KOPT-K1 (cell line): ENCODE data around the gene LPCAT1.
"Not testable (repeated sequence)": the region's sequence is repeated elsewhere in the genome, so short reads cannot be mapped to it uniquely, and the experiment has no call there.

Experiments
- H3K27ac ChIP-seq: fragments of 200-600 bp; sonication (generic); 2 replicates; pipeline ENCODE4 v1.5.1; 2016; ENCODE audit warnings: antibody characterized with exemption, mild to moderate bottlenecking, low read depth, low read length; ENCODE audit not compliant: poor library complexity, severe bottlenecking
- H3K36me3 ChIP-seq: fragments of 200-600 bp; sonication (generic); 2 replicates; pipeline ENCODE4 v1.5.1; 2017; ENCODE audit warnings: antibody characterized with exemption, mild to moderate bottlenecking, low read length, moderate library complexity; ENCODE audit not compliant: insufficient read depth
- H3K9me3 ChIP-seq: fragments of 200-600 bp; sonication (generic); 2 replicates; pipeline ENCODE4 v1.5.1; 2017; ENCODE audit warnings: antibody characterized with exemption, low read length, mild to moderate bottlenecking; ENCODE audit not compliant: insufficient read depth, poor library complexity, severe bottlenecking

Gene LPCAT1

DNA sequence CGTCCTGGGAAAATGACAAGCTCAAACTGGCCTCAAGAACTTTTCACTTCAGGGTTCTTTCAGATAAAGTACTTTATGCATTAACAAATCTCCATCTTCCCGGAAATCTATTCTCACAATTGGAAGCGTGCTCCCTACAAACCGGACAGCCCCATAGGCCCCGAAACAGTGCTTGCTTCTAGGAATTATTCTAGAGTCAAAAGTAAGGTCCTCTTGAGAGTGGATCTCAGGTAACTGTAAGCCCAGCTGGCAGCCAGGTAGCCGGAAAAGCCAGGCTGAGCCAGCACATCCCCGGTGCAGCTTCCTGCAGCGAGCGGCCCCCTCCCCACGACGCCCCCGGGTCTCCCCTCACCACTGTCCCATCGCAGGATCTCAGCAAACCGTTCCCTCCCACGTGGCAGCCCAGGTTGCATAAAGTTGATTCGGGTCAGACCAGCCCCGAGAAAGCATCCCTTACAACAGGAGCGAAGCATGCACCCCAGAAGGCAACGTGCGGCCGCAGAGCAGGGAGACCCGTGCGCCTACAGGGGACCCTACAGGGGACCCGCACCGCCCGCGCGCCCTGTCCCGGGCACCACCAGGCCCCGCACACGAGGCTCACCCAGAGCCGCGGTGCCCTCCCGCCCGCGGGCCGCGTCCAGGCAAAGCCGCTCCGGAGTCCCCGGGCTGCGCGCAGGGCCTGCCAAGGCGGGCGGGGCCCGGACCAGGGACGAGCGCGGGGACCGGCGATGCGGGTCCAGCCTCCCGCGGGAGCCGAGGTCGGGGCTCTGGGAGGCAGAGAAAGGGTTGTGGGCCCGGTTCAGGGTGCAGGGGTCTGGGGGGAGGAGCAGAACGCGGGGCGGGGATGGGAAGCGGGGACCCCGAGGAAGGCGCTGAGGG lies 920 bp downstream of the LPCAT1 start:
- Histone ChIP-seq H3K9me3 (no peaks in the 10 kb centered on the region), H3K27ac (peak overlapping the region; percentile 79), H3K36me3 (peaks cover 36% of the 10 kb centered on the region)

DNA sequence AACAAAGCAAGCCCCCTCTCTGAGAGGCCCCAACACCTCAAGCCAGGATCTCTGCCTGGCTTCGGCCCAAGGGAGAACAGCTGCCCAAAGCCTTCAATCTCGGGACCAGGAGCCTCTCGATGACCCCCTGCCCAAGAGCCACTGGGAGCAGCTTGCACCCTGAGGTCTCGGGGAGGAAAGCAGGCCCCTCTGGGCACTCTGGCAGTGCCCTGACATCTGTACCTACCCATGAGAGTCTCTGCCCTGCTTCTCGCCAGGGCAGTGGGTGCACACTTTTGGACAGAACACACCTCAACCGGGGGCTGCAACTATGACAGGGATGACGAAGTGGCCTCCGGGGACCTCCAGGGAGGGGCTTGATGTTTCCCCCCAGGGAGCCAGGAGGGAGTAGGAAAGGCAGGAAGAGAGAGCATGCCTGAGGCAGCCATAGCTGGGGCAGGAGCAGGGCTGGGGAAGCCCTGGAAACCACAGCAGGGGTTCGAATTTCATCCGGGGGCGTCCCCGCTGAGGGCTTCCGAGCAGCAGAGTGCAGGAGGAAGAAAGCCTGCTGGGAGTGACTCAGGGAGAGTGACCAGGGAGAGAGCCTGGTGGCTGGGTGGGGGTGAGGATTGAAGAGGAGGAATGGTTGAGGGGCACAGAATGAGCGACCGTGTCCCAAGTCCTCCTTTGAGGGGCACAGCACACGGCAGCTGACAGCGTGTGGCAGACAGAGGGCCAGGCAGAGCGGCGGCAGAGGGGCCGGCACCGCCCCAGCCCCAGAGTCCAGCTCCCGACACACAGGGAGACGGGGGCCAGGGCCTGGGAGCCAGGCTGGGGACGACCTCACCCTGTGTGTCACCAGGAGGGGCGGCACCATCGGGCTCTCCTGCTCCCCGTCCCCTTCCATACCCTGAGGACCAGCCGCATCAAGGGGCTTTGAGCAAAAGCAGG lies 1.8 kb downstream of the LPCAT1 start:
- no peak overlapping the region for H3K27ac ChIP-seq
- no peaks in the 10 kb centered on the region for H3K9me3 ChIP-seq
- H3K36me3 ChIP-seq, result peaks cover 45% of the 10 kb centered on the region

DNA sequence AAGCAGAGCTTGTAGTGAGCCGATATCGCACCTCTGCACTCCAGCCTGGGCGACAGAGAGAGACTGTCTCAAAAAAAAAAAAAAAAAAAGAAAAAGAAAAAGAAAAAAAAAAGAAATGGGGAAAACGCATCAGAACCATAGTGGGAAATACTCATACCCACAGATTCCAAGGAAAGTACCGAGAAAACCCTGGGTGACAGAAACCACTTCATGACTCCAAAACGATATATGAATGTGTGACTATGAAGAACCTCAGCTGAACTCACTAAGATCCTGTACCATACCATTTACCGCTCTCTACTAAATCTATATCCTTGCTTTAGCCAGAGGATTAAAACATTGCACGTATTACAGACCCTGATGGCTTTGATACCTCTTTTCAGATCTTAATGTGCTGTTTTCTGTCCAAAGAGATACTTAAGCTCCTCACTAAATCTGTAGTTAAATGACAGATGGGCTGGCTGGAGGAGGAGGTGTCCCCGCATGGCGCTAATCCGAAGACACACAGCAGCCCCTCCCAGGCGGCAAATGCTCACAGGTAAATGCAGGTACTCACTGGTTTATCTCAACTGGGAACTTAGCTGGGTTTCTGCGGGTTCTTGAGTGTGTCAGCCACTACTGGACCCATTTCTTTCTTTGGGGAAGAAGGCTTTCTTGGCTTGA lies 2.8 kb downstream of the LPCAT1 start:
- Histone ChIP-seq H3K9me3 (no peaks in the 10 kb centered on the region), H3K27ac (no peak overlapping the region), H3K36me3 (peaks cover 49% of the 10 kb centered on the region)

DNA sequence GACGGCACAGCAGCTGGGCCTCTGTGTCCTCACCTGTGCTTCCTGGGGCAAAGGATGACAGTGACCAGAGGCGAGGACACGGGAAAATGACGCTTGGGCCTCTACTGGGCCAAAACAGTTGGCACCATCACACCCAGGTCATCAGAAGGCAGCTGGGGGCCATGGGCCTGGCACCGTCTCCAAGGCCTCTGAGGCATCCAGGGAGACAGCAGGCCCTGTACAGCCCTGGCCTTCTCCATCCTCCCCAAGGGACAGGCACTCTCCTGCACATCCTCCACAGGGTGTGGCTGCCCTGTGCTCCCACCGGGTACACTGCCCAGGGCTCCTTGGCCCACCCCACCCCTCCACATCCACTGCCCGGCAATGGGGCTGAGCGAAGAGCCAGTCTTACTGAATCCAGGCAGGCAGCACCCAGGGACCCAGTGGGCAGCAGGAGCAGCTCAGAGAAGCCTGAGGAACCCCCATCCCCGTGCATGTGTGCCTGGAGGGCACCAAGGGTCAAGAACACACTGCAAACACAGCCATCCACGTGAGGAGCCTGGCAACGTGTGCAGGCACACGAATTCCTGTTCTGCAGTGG lies 4.0 kb downstream of the LPCAT1 start:
- no peak overlapping the region for H3K27ac ChIP-seq
- peaks cover 53% of the 10 kb centered on the region for H3K36me3 ChIP-seq
- H3K9me3 ChIP-seq, result no peaks in the 10 kb centered on the region

DNA sequence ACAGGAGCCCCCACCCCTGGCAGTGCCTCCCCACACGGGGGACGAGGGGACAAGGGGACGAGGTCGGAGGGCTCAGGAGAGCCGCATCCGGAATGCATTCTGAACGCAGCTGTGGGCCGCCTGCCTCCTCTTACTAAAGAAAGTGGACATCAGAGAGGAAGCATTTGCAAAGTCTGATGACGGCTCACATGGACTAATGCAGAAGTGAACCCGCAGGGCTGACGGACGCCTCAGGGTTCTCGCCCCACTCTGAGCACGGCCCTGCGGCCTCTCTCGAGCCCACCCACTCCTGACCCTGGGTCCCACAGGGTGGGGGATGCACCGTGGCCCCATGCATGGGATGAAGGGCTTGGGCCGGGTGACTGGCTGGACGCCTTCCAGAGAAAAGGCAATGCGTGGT lies 5.9 kb downstream of the LPCAT1 start:
- H3K9me3 ChIP-seq, result no peaks in the 10 kb centered on the region
- peaks cover 71% of the 10 kb centered on the region for H3K36me3 ChIP-seq
- no peak overlapping the region for H3K27ac ChIP-seq

DNA sequence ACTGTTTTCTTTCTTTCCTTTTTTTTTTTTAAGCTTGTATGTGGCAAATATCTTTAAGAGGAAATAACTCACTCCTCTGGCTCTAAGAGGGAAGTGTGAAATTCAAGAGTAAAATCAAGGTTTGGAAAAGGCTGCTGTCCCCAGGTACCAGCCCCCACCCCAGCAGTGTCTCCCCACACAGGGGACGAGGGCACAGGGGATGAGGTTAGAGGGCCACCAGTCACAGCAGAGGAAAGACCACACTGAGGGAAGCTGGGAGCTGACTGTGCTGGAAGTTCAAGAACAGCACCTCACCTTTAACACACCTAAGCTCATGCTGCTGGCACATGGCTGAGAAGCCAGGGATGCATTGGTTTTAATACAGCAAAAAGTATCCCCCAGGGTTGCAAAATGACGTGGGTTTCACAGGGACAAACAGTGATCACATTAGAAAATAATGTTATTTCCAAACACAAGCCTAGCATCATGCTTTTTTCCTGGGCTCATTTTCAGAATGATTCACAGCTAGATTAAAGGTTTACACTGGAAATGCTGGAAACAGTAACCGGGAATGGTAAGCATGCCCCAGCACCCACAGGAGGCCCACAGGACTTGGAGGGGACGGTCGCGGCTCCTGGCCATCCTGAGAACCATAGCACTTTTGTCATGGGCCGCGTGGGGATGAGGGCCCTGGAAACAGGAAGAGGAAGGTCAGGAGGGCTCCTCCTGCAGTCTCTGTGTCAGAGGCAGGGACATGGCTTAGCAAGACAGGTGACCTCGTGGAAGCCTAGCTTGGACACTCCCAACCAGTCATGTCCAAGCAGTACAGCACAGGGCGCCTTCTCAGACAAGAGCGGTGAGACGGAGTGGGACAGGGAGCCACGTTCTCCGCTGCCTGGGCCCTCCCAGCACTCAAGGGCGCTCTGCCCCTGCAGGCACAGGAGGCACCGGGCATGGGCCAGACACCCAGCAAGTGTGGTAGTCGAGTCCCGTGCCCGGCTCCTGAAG lies 6.9 kb downstream of the LPCAT1 start:
- H3K27ac ChIP-seq, result no peak overlapping the region

DNA sequence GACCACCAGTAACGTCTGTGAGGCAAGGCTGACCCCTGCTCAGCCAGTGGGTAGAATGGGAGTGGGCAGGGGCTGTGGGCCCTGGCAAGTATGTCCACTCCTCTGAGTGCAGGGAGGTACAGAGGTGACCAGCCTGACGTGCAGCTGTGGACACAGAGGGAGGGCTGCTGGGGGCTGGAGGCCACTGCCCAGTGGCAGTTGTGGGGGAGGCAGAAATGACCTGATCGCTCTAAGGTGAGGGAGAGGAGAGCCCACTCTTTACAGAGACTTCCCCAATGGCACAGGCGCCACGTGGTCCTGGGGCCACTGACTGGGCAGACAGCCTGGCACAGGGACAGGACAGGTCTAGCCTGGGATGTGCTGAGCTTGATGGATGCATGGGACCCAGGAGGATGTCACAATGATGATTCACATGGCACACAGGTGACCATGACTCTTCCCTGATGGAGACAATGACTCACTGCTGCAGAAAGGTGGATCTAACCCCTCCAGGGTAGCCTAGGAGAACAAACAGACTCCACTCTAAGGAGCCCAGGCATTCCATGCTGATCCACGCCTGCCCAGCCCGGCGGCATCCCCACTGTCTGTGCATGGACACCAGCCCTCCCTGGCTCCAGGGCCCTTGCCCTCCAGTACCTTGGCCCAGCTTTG lies 7.7 kb downstream of the LPCAT1 start:
- Histone ChIP-seq H3K36me3 (peaks cover 81% of the 10 kb centered on the region), H3K27ac (peak overlapping the region; percentile 1), H3K9me3 (no peaks in the 10 kb centered on the region)

More for the DNA sequence above, 6.9 kb downstream of the LPCAT1 start:
- Histone ChIP-seq H3K9me3 (no peaks in the 10 kb centered on the region), H3K36me3 (peaks cover 80% of the 10 kb centered on the region)

DNA sequence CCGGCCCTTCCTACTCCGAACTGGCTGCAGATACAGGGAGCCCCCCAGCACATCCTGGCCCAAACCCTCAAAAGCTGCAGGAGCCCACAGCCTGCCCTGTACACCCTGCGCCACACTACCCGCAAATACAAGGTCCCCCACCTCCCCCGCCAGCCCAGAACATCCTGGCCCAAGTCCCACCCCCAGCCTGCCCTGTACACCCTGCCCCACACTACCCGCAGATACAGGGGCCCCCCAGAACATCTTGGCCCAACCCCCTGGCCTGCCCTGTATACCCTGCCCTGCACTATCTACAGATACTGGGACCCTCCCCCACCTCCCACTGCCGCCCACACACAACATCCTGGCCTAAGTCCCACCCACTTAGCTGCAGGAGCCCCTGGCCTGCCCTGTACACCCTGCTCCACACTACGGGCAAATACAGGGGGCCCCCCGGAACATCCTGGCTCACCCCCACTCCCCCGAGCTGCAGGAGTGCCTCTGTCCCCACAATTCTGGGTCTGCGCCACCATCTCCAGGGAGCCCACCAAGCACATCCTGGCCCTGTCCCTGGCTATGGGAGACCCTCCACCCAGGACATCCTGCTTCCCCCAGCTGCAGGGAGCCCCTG lies 8.3 kb downstream of the LPCAT1 start:
- peaks cover 84% of the 10 kb centered on the region for H3K36me3 ChIP-seq

DNA sequence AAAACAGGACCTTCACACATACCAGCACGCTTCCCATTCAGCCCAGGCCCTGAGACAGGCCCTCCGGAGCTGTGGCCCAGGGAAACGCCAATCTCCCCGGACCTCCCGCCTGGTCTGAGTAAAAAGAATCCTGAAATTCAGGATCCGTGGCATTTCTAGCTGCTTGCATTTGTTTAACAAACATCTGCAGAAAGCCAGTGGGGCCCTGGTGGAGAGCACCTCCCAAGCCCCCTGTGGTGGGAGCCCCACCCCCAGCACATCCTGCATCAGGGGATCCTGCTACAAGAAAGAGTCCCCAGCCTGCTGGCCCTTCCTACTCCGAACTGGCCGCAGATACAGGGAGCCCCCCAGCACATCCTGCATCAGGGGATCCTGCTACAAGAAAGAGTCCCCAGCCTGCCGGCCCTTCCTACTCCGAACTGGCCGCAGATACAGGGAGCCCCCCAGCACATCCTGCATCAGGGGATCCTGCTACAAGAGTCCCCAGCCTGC lies 8.9 kb downstream of the LPCAT1 start:
- H3K36me3 ChIP-seq, result peaks cover 84% of the 10 kb centered on the region
- H3K27ac ChIP-seq, H3K9me3 ChIP-seq: not testable (repeated sequence)

More for the DNA sequence above, 8.3 kb downstream of the LPCAT1 start:
- Histone ChIP-seq H3K9me3 (no peaks in the 10 kb centered on the region), H3K27ac (peak overlapping the region; percentile 1)

DNA sequence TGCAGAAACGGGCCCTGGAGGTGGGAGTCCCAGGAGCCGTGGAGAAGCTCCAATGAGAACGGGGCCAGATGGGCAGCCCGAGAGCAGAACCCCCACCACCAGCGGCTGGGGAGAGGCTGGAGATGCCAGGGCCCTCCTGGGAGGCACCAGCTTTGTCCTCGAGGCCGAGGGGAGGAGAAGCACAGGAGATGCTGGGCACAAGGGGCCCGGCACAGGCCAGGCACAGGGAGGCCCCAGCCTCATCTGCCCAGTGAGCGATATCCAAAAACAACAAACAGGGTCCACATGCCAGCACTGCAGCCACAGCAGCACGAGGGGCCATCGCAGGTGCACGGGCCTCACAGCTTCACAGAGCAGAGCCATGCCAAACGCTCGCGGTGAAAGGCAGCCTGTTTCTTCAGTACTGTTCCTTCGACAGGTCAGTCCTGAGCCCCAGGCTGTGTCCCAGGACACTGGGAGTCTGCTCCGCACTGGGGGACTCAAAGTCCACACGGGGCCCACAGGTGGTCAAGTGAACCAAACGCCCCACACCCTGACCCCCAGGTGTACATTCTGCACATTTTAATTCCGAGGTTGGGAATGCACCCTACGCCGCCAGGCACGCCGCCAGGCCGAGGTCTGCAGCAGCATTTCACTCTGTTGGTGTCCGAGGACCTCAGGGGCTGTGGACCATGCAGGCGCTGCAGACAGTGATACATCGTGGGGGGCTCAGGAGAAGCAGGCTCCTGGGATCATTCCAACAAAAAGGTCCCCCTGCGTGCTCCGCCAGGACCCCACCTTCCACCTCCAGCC lies 9.5 kb downstream of the LPCAT1 start:
- H3K9me3 ChIP-seq, result no peaks in the 10 kb centered on the region
- H3K27ac ChIP-seq, result no peak overlapping the region
- H3K36me3 ChIP-seq, result peaks cover 84% of the 10 kb centered on the region

DNA sequence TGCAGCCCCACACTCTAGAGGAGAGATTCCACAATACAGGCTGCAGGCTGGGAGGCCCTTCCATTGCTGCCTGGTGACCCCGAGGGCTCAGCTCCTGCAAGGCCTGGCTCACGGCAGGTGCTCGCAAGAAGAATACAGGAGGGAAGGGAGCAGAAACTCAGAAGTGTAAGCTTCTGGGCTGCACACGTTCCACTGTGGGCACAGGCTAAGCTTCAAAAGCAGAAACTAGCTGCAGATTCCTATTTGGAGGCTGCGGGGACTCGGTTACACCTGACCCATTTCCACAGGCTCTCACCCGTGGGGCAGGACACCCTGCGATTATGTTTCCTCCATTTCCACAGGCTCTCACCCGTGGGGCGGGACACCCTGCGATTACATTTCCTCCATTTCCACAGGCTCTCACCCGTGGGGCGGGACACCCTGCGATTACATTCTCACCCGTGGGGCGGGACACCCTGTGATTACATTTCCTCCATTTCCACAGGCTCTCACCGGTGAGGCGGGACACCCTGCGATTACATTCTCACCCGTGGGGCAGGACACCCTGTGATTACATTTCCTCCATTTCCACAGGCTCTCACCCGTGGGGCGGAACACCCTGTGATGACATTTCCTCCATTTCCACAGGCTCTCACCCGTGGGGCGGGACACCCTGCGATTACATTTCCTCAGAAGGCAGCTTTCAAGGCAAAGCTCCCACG lies 10.3 kb downstream of the LPCAT1 start:
- Histone ChIP-seq H3K36me3 (peaks cover 84% of the 10 kb centered on the region), H3K27ac (no peak overlapping the region), H3K9me3 (no peaks in the 10 kb centered on the region)
